ENCODE results near the gene EGFL7.

- TF ChIP-seq POLR2A (IDR thresholded peaks at IDR 0.05) (no peak), CTCF (IDR thresholded peaks at IDR 0.05) (no peak), EP300 (IDR thresholded peaks at IDR 0.05) (no peak)
Observed at GRCh38 chr9:136618580-136619547, 43.9 kb upstream of the EGFL7 start.

All from ovary (tissue), 3 donors.